GM18505 (cell line): ENCODE data around the gene DOCK6.

Experiments used
- ATAC-seq: cut with Tn5 transposase; IDR thresholded peaks from one replicate; pipeline ENCODE4 v1.9.1; 2021; ENCODE audit not compliant: unreplicated experiment
- POLR2A ChIP-seq: IDR thresholded peaks from 4 replicates; pipeline ENCODE4 v1.6.1; 2011; ENCODE audit warnings: borderline replicate concordance; ENCODE audit not compliant: insufficient read depth, insufficient read length; ENCODE audit errors: extremely low read depth

The DOCK6 gene

GRCh38 chr19:11247934-11248333 is 14.4 kb downstream of the DOCK6 start:
- ATAC-seq = no peak
- no peak for TF ChIP-seq POLR2A

- no peak for TF ChIP-seq POLR2A
- ATAC-seq = no peak
Measured at GRCh38 chr19:11247391-11247790, 14.9 kb downstream of the DOCK6 start.

GRCh38 chr19:11246941-11247340 is 15.4 kb downstream of the DOCK6 start:
- ATAC-seq = no peak
- TF ChIP-seq POLR2A = no peak

DNA sequence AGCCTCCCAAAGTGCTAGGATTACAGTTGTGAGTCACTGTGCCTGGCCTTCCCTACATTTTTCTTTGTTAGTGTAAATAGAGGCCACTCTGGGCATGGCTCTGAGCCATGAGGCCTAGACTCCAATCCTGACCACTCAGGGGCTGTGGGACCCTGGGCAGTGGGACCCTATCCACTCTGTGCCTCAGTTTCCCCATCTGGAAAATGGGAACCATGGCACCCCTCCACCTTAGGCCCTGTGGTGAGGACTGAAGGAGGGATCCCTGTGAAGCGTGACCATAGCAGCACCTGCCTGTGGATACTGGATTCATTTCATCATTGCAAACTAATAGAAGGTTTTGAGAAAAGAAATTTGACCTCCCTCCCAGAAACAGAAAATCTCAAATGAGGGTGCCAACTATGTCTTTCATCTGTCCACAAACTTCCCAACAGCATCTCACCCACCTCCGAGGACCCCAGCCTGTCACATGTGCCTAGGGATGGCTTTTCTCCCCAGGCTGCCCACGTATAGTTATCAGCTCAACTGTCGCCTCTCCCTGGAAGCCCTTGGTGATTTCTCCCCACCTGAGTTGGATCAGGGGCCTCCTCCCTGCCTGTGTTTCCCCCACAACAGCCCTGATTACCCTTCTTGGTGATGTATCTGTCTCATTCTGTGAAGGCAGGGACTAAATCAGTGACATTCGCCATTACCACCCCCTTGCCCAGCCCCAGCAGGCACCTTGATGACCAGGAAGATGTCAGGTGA is 17.3 kb downstream of the DOCK6 start:
- no peak for TF ChIP-seq POLR2A
- no peak for ATAC-seq

DNA sequence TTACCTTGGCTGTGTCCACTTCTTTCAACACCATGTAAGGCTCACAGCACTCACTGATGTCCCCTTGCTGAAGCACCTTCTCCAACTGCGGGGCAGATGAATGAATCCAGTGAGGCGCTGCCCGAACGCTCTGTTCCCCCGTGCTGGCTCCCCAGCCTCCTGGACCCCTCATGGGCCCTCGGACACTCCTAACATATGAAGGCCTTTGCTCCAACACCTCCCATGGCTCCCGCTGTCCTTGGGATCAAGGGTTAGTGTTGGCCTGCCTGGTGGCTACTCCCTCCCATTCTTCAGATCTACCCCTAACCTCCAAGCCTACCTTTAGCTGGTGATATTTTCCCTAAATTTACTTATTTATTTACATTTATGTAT is 18.5 kb downstream of the DOCK6 start:
- TF ChIP-seq POLR2A = no peak
- no peak for ATAC-seq

- peak; percentile 61 for ATAC-seq
- no peak for TF ChIP-seq POLR2A
Measured at GRCh38 chr19:11242864-11243797, 19.2 kb downstream of the DOCK6 start.

DNA sequence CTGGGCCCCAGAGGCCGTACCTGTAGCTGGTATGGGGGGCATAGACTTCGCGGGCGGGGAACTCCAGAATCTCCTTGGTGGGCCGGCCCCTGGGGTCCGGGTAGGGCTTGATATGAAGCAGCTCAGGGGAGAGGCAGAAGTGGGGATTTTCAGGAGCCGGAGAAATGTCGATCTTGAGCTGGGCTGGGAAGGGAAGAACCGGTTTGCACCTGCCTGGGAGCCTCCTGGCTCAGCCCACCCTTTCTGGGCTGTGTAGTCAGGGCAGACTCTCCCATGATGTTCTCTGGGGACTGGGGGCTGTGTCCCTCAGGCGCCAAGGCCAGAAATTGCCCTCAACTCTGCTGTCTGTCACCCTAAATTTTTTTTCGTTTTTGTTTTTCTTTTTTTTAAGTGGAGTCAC is 20.3 kb downstream of the DOCK6 start:
- no peak for TF ChIP-seq POLR2A
- ATAC-seq = no peak

DNA sequence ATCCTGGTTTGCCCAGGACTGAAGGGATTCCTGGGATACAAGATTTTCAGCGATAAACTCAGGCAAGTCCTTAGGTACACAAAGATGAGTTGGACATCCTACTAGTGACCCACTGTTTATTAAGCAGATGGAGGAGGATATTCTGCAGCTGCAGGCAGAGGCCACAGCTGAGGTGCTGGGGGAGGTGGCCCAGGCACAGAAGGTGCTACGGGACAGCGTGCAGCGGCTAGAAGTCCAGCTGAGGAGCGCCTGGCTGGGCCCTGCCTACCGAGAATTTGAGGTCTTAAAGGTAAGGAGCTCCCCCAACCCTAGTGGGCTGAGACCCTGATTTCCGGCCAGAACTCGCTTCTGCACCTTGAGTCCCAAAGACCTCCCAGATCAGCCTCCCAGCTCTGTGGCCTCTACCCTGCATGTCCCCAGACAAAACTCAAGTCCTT is 22.3 kb downstream of the DOCK6 start:
- no peak for TF ChIP-seq POLR2A
- ATAC-seq = no peak

GRCh38 chr19:11239377-11240000 is 22.8 kb downstream of the DOCK6 start, which contains the start of gene ANGPTL8:
Gene ANGPTL8, plus strand, starts transcription at chr19:11239619. Its CDS starts 19 bp downstream, at chr19:11239638.
- no peak for ATAC-seq
- TF ChIP-seq POLR2A = no peak

- ATAC-seq = no peak
Measured at GRCh38 chr19:11238781-11239376, 23.4 kb downstream of the DOCK6 start.

DNA sequence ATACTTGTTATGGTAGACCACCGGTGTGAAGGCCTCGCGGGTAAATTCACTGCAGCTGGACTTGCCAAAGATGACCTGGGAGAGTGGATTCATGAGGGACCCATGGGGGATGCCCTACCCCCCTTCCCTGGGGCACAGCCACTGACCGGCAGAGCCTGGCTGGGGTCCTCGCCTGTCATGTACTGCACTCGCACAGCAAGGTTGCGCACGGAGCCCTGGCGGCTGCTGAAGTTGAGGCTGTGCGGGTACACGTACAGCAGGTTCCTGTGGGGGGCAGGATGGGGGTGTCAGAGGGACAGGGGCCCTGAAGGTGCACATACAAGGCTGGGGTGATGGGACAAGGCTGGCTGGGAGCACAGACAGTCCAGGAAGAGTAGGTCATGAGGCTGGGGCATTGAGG is 24.3 kb downstream of the DOCK6 start:
- no peak for ATAC-seq
- no peak for TF ChIP-seq POLR2A

More at GRCh38 chr19:11238781-11239376, 23.4 kb downstream of the DOCK6 start:
- no peak for TF ChIP-seq POLR2A

- TF ChIP-seq POLR2A = no peak
- ATAC-seq = no peak
Measured at GRCh38 chr19:11237321-11237720, 25.0 kb downstream of the DOCK6 start.
